KBM-7 (cell line): ENCODE results near the gene B4GALT1.
"Not testable (repeated sequence)": the region's sequence is repeated elsewhere in the genome, so short reads cannot be mapped to it uniquely, and the experiment has no call there.

Source experiments
- DNase-seq: peaks from one replicate; pipeline ENCODE4 v3.0.0-alpha.2; 2015
- in situ Hi-C: fragments of 300-500 bp; cut with MboI; formaldehyde crosslinking; loops from 2 replicates; pipeline ENCODE4 v1.14.3; 2020; ENCODE audit warnings: low sequenced_read_pairs, low pct_unique_long_range_greater_than_20kb, mixed read lengths

B4GALT1 gene

DNA sequence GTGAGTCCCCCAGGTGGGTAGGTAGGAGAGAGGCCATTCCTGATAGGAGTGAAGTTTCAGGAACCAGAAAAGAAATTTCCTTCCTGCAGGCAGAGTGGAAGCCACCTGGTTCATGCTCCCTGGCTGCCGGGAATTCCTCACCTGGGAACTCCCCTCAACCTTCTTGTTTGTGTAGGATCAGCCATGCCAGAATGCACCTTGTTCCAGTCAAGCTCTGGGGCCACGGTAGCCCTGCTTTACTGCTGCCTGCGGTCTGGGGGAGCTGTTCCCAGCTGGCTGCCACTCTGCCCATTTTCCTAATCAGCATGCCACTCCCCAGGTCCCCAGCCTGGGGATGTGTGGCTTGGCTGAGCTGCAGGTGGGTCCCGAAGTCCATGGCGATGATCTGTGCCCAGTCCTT, 18.7 kb upstream of the B4GALT1 start:
- in situ Hi-C loops: no loop called here

DNA sequence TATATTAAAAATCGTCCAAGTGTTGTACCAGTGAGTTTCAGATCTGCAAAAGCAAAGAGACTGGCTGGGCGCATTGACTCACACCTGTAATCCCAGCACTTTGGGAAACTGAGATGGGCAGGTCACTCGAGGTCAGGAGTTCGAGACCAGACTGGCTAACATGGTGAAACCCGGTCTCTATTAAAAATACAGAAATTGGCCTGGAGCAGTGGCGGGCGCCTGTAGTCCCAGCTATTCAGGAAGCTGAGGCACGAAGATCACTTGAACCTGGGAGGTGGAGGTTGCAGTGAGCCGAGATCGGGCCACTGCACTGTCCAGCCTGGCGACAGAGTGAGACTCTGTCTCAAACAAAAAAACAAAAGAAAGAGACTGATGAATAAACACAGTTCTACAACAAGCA, 18.3 kb upstream of the B4GALT1 start:
- in situ Hi-C loops: no loop called here
- no peak for DNase-seq

More for the DNA sequence above, 18.7 kb upstream of the B4GALT1 start:
- DNase-seq: no peak

DNA sequence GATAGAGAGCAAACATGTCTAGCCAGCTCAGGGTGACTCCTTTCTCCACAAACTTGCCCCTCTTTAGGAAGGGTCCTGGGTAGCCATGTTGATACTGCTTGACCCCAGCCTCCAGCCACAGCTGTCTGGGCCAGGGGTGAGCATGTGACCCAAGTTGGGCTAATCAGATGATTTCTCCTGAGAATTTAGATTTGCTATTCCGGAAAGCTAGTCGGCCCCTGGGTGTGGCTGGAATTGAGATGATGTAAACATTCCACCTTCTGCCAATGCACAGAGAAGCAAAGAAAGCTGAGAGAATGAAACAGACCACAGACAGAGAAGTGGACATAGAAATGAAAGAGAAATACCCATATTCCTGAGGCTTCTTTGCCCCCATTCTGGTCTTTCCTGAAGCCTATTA, 17.8 kb upstream of the B4GALT1 start:
- in situ Hi-C loops: no loop called here
- DNase-seq: no peak

DNA sequence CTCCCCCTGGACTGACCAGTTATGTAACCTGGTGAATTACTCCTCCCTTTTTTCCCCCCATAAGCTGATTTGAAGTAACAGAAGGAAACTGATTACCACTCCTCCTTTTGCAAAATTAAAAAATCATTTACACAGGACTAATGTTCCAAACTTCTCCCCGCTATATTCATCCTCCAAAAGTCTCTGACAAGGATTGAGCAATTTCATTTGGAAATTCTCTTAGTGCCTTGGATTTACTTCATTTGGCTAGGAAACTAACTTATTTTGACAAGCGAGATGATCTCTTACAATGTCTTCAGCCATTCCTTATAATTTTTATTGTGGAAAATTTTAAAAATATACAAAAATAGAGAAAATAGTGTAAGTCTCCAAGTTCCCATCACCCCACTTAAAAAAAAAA, 15.4 kb upstream of the B4GALT1 start:
- in situ Hi-C loops: no loop called here
- no peak for DNase-seq

DNA sequence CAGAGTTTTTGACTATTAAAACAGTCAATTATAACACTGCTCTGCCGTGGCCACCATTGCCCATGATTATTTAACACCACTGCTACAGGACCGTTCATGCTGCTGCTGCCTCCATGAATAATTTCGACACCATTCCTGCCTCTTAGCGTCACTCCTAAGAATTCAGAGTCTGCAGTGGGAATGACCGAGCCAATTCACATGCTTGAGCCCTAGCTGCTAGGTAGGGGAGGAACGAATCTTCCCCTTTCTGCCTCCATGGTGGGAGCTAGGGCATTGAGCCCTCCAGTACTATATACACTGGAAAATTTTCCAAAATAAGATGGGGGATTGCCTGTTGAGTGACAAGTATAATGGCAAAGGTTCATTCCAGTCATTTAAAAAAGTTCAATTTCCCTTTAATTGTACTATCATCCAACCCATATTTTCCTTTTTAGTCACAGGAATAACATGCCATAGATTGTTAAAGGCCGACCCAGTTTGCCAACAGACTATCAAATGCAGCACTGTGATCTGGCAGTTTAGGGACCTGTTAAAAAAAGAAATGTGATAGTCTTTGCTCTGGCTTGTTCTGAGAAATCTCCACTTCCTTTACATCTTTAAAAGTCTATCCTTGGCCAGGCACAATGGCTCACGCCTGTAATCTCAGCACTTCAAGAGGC, 13.5 kb upstream of the B4GALT1 start:
- in situ Hi-C loops: no loop called here

DNA sequence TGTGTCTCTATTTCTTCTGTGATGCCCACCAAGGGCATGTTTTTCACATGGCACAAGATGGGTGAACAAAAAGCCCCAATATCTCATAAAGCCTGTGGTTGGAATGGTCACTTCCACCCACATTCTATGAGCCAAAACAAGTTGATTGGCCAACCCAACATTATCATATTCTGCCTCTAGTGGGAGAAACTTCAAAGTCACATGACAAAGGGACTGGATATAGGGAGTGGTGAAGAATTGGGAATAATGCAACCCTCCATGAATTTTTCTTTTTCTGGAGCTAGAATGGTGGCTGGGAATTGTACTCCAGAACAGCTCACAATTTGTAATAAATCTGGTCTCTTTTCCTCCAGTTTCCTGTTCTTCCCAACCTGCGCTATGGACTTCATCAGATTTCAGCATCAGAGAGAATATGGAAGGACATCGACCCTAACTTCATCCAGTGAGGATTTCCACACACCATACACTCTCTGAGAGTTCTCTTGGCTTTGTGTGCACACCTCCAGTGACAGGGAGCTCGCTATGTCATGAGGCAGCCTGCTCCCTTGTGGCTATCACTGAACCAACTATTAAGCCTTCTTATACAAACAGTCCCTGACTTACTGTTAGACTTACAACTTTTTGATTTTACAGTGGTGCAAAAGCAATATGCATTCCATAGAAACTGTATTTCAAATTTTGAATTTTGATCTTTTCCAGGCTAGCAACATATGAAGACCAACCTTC, 12.0 kb upstream of the B4GALT1 start:
- in situ Hi-C loops: no loop called here
- no peak for DNase-seq

More for the DNA sequence above, 13.5 kb upstream of the B4GALT1 start:
- DNase-seq: no peak

DNA sequence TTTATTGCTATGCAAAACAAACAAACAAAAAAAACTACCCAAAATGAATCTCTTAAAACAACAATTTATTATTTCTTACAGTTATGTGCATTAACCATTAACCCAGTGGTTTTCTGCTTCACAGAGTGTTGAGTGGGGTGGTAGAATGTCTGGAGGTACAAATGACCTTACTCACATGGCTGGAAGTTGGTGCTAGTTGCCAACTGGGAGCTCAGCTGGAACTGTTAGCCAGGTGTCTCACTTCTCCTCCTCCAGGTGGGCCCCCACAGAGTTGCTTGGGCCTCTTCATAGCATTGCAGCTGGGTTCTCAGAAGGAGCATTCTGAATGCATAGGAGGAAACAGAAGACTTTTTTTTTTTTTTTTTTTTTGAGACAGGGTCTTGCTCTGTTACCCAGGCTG, 10.5 kb upstream of the B4GALT1 start:
- in situ Hi-C loops: no loop called here

DNA sequence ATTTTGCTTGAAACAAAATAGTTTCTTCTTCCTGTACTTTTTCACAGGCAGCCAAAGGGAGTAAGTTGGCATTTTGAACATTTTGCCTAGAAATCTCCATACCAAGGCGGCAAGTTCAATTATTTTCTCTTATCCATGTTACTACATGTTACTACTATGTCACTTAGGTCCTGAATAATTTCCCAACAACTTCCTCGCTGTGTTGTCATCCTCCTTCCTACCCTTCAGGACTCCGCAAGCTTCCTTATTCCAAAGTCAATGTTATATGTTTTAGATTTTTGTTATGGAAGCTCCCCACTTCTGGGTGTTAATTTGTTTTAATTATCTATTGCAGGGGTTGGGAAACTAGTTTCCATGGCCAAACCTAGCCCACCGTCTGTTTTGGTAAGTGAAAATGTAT, 9.9 kb upstream of the B4GALT1 start:
- no peak for DNase-seq
- in situ Hi-C loops: no loop called here

More for the DNA sequence above, 10.5 kb upstream of the B4GALT1 start:
- no peak for DNase-seq

DNA sequence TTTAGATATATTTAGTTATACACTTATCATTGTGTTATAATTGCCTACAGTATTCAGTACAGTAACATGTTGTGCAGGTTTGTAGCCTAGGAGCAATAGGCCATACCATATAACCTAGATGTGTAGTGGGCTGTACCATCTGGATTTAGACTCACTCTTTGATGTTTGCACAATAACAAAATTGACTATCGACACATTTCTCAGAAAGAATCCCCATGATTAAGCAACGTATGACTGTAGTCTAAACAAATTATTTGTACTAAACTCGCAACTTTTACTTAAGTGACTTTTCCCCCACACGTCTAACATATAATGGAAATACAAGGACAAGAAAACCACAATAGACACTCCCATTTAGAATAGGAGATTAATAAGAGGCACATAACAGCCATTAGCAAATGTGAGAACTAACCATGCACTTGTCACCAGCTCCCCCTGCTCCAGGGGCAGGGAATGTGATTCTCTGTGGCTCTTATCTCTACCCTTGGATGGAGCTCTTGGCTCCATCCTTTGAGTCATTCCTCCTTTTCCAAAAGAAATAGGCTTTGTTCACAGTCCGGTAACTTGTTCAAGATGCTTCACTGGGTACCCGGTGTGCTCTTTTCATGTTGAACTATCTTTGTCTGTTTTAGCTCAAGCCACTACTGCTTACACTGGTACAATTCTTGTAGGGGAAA, 8.7 kb upstream of the B4GALT1 start:
- in situ Hi-C loops: no loop called here
- no peak for DNase-seq

DNA sequence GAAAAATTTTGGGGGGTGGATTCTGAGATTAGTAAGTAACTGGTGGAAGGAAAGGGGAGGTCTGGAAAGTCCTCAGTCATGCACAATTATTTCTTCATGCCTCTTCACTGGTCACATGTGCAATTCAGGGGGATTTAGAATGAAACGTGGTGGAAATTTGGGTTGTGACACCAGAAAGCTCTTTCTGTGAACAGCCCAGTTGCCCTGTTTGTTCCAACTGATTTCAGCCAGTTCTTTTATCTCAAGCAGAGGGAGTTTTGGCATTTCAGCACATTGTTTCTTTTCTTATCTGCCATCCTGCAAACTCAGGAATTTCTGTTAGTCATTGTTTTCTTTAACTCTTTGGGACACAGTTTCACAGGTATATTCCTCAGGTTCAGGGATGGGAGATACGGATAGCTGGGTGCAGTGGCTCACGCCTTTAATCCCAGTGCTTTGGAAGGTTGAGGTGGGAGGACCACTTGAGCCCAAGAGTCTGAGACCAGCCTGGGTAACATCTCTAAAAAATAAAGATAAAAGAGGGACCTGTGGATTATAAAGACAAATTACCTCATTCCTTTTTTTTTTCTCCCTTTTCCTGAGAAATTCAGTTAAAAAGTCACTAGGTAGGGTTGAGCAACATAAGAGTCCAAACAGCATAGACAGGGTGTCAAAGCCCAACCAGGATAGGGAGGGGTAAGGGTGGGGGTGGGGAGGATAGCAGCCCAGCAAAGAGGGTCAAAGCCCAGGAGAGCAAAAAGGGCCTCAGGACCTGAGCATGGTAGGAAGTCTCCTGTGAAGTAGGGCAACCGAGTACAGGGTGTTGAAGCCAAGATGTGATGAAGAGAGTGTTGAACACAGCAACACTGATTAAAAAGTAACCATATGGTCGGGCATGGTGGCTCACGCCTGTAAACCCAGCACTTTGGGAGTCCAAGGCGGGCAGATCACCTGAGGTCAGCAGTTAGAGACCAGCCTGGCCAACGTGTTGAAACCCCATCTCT, 5.4 kb upstream of the B4GALT1 start:
- in situ Hi-C loops: no loop called here
- no peak for DNase-seq

DNA sequence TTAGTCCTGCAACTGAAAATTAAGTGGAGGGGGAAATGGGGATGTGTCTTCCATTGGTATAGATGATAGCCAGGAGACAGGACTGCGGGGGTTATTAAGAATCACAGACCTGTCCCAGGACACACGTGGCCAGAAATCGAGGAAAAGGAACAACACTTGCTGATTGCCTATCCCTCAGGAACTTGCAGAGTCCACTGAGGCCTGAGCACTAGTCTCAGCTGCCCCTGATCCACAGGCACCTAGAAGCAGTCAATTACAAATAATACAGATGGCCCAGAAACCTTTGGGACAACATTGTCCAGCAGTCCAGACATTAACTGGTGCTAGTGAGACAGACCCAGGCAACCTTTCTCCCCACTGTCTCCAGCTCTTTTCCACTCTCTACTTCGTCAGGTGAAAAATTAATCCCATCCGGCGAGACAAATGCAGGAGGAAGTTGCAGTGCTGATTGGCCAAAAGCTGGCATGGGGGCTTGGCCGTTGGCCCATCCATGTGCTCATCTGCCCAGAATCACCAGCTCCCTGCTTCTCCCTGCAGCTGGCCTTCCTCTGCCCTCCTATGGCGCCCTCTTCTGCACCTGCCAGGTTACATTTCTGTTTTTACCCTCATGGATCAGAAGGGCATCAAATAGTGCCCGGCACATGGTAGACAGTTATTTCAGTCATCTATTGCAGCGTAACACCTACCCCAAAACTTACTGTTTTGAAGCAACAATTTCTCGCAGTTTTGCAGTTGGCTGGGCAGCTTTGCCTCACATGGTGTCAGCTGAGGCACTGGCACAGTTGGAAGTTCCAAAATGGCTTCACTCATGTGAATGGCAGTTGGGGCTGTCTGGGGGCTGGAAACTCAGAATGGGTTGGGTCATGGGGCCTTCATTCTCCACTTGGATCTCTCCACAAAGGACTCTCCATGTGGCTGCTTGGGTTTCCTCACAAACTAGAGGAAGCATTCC, 3.6 kb upstream of the B4GALT1 start:
- in situ Hi-C loops: no loop called here
- peak; percentile 67 for DNase-seq

DNA sequence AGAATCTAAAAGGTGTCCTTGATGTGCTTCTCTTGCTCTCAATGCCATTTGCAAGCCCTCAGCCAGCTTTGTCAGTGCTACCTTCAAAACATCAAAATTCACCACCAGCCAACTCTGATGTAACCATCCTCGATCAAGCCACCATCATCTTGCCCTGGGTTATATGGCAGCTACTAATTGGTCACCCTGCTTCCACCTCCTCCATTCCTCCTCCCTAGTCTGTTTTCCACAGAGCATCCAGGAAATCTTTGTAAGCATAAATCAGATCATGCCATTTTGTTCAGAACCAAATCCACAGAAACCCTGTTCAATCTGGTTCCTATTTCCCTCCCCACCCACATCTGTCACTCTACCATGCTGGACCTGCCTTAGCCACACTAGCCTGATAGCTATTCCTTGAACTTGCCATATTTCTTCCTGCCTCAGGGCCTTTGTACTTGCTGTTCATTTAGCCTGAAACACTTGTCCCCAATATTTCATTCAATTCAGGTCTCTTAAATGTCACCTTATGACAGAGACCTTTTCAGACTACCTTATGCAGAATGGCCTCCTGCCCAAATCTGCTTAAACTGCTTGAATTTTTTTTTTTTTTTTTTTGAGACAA, 1.9 kb upstream of the B4GALT1 start:
- in situ Hi-C loops: no loop called here
- DNase-seq: no peak

DNA sequence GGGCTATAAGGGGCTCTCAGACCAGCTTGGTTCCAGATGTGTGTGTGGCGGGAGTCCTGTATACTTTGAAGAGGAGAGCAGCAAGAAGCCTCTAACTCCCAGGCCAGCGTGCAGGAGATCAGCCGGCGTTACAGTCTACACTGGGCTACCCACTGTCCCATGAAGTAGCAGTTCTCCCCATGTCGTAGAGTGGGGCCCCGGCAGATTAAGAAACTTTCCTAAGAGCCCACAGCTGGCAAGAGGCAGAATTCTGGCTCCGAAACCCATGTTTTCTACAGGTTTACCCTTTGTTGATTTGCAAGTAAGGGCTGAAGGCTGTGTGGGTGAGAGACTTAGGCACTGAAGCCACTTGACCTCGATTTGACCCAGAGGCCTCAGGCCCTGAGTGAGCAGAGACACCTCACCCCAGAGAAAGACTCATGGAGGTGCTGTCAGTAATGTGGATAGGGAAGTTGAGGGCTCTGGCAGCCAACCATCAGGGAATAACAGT, 881 bp upstream of the B4GALT1 start:
- in situ Hi-C loops: no loop called here
- DNase-seq: peak; percentile 68

DNA sequence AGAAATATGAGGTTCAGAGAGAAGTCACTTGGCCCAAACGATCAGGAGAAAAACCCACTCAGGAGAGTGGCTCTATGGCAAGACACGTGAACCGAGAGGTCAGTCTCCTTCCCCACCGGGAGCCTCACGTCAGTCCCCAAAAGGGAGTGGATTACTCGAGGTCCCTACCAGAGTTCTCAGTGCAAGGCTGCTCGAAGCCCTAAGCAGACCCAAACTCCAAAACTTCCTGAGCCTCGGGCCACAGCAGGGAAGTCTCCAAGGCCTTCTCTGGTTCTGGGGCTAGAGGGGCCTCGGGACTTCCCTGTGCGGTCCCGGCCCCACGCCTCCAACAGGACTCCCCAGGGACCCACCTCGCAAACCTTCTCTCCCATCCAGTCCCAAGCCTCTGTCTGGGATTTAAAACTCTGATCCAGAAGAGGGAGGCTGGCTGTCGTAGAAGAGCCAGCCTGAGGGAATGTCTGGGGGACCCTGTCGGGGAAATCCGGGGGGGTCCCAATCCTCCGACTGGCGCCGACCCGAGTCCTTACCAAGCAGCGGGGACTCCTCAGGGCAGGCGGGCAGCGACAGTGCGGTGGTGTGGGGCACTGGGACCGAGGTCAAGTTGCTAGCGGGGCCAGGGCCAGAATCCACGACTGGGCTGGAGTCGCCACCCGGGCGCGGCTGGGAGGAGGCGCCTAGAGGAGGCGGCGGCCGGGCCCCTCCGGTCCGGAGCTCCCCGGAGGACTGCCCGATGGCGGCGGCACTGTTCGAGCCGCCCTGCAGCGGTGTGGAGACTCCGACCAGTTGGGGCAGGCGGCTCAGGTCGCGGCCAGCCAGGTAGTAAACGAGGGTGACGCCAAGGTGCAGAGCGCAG, 679 bp downstream of the B4GALT1 start:
- in situ Hi-C loops: no loop called here
- peak; percentile 40 for DNase-seq

DNA sequence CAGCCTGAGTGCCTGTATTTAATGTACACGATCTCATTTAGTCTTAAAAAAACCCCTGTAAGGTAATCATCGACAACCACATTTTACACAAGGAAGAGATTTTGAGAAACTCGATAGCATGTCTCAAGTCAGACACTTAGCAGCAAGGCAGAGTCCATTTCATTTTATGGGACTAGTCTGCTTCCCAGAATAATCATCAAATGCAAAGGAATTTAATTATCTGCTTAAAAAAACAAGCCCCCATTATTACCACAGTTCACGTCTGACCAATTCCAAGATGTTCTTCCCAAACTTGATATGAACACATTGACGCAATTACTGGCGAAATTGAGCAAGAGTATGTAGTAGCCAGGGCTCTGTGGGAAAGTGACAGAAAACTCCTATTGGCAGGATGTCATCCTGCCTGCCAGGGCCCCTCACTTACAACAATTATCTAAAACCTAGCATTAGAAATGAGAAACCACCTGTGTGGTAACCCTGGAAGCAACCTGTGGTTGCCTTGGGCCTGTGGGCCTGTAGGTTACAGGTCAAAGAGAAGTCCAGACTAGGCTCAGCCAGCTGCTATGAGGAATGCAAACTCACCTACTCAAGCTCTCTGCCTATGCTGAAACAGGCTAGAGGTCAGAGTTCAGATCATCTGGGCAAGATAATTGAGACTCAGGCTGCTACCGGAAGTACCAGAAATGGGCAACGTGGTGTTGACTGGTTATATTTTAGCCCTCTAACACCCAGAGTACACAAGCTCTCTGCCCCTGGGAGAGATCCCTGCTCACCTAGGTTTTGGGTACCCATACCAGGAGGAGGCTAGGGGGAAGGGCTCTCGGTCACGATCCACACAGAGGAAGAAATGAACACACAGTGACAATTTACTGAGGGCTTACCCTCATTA, 1.6 kb downstream of the B4GALT1 start:
- DNase-seq: peak; percentile 37
- in situ Hi-C loops: no loop called here

DNA sequence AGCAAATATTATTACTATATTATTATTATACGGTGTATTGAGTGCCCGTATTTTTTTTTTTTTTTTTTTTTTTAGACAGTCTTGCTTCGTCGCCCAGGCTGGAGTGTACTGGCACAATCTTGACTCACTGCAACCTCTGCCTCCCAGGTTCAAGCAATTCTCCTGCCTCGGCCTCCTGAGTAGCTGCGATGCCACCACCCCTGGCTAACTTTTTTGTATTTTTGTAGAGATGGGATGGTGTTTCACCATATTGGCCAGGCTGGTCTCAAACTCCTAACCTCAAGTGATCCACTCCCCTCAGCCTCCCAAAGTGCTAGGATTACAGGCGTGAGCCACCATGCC, 2.2 kb downstream of the B4GALT1 start:
- DNase-seq, in situ Hi-C loops: not testable (repeated sequence)
